Mammary epithelial cell (primary cell): ENCODE results near the gene KISS1.

ENCODE experiments used
- EZH2 ChIP-seq: IDR thresholded peaks from 2 replicates; pipeline ENCODE4 v1.6.1; 2012; ENCODE audit warnings: low read length, inconsistent platforms, borderline replicate concordance
- TF ChIP-seq, protein P1 (sequence below), 2 donors: IDR thresholded peaks in 1 of 2; conservative IDR thresholded peaks in 1 of 2; 2 replicates each; pipeline ENCODE4 v1.5.1; 2011 to 2012; ENCODE audit warnings: inconsistent platforms in 2 of 2, low read length in 2 of 2, mild to moderate bottlenecking in 2 of 2, control low read depth in 1 of 2, low read depth in 1 of 2; ENCODE audit not compliant: insufficient read depth in 1 of 2; ENCODE audit errors: extremely low read depth in 1 of 2

DNA sequence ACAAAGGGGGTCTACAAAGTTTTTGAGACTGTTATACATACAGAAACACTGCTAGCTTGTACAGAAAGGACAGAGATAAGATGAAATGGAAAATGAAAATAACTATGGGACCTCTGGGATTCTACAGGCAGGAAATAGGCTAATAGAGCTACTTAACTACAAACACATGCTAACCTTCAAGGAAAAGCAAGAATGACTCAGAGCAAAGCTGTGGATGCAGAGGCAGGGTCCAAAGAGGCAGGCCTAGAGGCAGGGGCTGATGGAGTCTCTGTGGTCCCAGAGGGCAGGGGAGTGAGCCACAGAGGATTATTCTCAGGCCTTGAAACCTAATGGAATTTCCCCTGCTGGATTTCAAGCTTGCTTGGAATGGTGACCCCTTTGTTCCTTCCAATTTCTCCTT is 36.2 kb upstream of the KISS1 start:
- TF ChIP-seq, protein P1, sequence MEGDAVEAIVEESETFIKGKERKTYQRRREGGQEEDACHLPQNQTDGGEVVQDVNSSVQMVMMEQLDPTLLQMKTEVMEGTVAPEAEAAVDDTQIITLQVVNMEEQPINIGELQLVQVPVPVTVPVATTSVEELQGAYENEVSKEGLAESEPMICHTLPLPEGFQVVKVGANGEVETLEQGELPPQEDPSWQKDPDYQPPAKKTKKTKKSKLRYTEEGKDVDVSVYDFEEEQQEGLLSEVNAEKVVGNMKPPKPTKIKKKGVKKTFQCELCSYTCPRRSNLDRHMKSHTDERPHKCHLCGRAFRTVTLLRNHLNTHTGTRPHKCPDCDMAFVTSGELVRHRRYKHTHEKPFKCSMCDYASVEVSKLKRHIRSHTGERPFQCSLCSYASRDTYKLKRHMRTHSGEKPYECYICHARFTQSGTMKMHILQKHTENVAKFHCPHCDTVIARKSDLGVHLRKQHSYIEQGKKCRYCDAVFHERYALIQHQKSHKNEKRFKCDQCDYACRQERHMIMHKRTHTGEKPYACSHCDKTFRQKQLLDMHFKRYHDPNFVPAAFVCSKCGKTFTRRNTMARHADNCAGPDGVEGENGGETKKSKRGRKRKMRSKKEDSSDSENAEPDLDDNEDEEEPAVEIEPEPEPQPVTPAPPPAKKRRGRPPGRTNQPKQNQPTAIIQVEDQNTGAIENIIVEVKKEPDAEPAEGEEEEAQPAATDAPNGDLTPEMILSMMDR (conservative IDR thresholded peaks at IDR 0.05 in 1 of 2, IDR thresholded peaks at IDR 0.05 in 1 of 2; ENCODE audit: extremely low read depth in 1 of 2, insufficient read depth in 1 of 2, low read depth in 1 of 2, low read length in 2 of 2), result no peak
- TF ChIP-seq EZH2, result no peak
